Endothelial cell of umbilical vein (primary cell): Measurements from ENCODE around the gene KRTAP4-4. TPM values are rescaled to one million over a fixed set of nuclear protein-coding genes. Genes with fewer than 3 reads are reported as not detected.

Source experiments
- BruUV-seq: library from RNA; stranded (reverse); fragments of 400-500 nt; replicated peaks from 2 replicates; lab custom pipeline; 2021; lab: Mats Ljungman, UMichigan
- CTCF ChIA-PET: fragments of 300-600, 350-600 bp; sonication (Branson Sonifier 250); formaldehyde crosslinking; loops from one replicate; lab custom pipeline; 2021; ENCODE audit warnings: antibody characterized with exemption, inconsistent platforms; lab: Charles Lee
- POLR2A ChIA-PET: fragments of 300-600, 350-600 bp; sonication (Branson Sonifier 250); formaldehyde crosslinking; loops from one replicate; lab custom pipeline; 2021; ENCODE audit warnings: antibody characterized with exemption, inconsistent platforms; lab: Charles Lee
- DNase-seq: peaks from one replicate; pipeline ENCODE4 v3.0.0-alpha.2; 2011; ENCODE audit warnings: low read depth, low spot score
- FAIRE-seq: peaks from 2 replicates; lab custom pipeline; 2011; peaks lifted over from hg19 to GRCh38; lab: Jason Lieb, UNC
- H2AFZ ChIP-seq: 2 replicates; pipeline ENCODE4 v1.6.0; 2012; ENCODE audit warnings: low read depth, low read length, control low read depth, inconsistent platforms
- H3K27ac ChIP-seq: 2 replicates; pipeline ENCODE4 v1.5.1; 2011; ENCODE audit warnings: low read depth, mild to moderate bottlenecking, control low read depth, low read length, moderate library complexity; ENCODE audit not compliant: insufficient read depth
- H3K27me3 ChIP-seq, 2 experiments: 2 replicates each; pipeline versions ENCODE4 v1.6.0 to v1.6.1; 2011; ENCODE audit warnings: low read length in 2 of 2, mixed read lengths in 1 of 2; ENCODE audit not compliant: control insufficient read depth in 2 of 2, insufficient read depth in 2 of 2
- H3K36me3 ChIP-seq, 2 experiments: 2 replicates in 1 of 2; 3 replicates in 1 of 2; pipeline ENCODE4 v1.5.1; 2011; ENCODE audit warnings: low read length in 2 of 2, mild to moderate bottlenecking in 1 of 2, moderate library complexity in 1 of 2; ENCODE audit not compliant: control insufficient read depth in 2 of 2, insufficient read depth in 2 of 2; ENCODE audit errors: extremely low read depth in 1 of 2
- H3K4me1 ChIP-seq: 3 replicates; pipeline ENCODE4 v1.5.1; 2011; ENCODE audit warnings: mild to moderate bottlenecking, low read length; ENCODE audit not compliant: control insufficient read depth, insufficient read depth; ENCODE audit errors: extremely low read depth
- H3K4me2 ChIP-seq: 2 replicates; pipeline ENCODE4 v1.6.1; 2011; ENCODE audit warnings: low read length, control low read depth, mixed read lengths; ENCODE audit not compliant: insufficient read depth
- H3K4me3 ChIP-seq, 3 experiments: fragments of 200-600 bp in 1 of 3; sonication (generic), shearing (Covaris generic) in 1 of 3; replicated peaks in 1 of 3; 2 replicates each; pipeline ENCODE4 v1.5.1; 2011 to 2016; ENCODE audit warnings: control low read depth in 3 of 3, low read length in 3 of 3, mild to moderate bottlenecking in 2 of 3, inconsistent platforms in 1 of 3, low read depth in 1 of 3, moderate library complexity in 1 of 3; ENCODE audit not compliant: insufficient read depth in 1 of 3
- H3K79me2 ChIP-seq: 2 replicates; pipeline ENCODE4 v1.6.0; 2012; ENCODE audit warnings: low read length, inconsistent platforms; ENCODE audit not compliant: control insufficient read depth, insufficient read depth
- H3K9ac ChIP-seq: replicated peaks from 2 replicates; pipeline ENCODE3; 2011; ENCODE audit warnings: low read length, control low read depth; ENCODE audit not compliant: insufficient read depth; ENCODE audit errors: extremely low read depth
- H3K9me1 ChIP-seq: replicated peaks from 3 replicates; pipeline ENCODE4 v1.6.0; 2011; ENCODE audit warnings: mild to moderate bottlenecking, low read length; ENCODE audit not compliant: control insufficient read depth, insufficient read depth; ENCODE audit errors: extremely low read depth
- H3K9me3 ChIP-seq: replicated peaks from 2 replicates; pipeline ENCODE4 v1.5.1; 2012; ENCODE audit warnings: low read length, inconsistent platforms; ENCODE audit not compliant: control insufficient read depth, insufficient read depth
- H4K20me1 ChIP-seq: replicated peaks from 2 replicates; pipeline ENCODE3; 2011; ENCODE audit warnings: mild to moderate bottlenecking, low read length; ENCODE audit not compliant: control insufficient read depth, insufficient read depth; ENCODE audit errors: extremely low read depth
- EZH2 ChIP-seq: IDR thresholded peaks from 2 replicates; pipeline ENCODE4 v1.6.1; 2012; ENCODE audit warnings: borderline replicate concordance, low read depth, mild to moderate bottlenecking, moderate library complexity, low read length, inconsistent platforms; ENCODE audit not compliant: severe bottlenecking
- FOS ChIP-seq: IDR thresholded peaks from 2 replicates; pipeline ENCODE4 v1.6.1; 2011; ENCODE audit warnings: mild to moderate bottlenecking, low read length, moderate library complexity, borderline replicate concordance; ENCODE audit not compliant: insufficient read depth
- GATA2 ChIP-seq: IDR thresholded peaks from 2 replicates; pipeline ENCODE4 v1.7.0; 2011; ENCODE audit warnings: low read depth, mild to moderate bottlenecking, moderate library complexity, mixed read lengths, low read length; ENCODE audit not compliant: insufficient read length, insufficient read depth
- JUN ChIP-seq: IDR thresholded peaks from 2 replicates; pipeline ENCODE4 v1.6.1; 2011; ENCODE audit warnings: borderline replicate concordance, low read depth; ENCODE audit not compliant: insufficient read length, insufficient read depth
- MAX ChIP-seq: IDR thresholded peaks from 2 replicates; pipeline ENCODE4 v1.6.1; 2011; ENCODE audit not compliant: insufficient read depth, insufficient read length
- MYC ChIP-seq: IDR thresholded peaks from one replicate; pipeline ENCODE4 v1.6.1; 2011; ENCODE audit warnings: mild to moderate bottlenecking, low read depth, low read length
- POLR2A ChIP-seq: IDR thresholded peaks from 2 replicates; pipeline ENCODE4 v1.6.1; 2012; ENCODE audit warnings: low read depth, mild to moderate bottlenecking, control low read depth, low read length
- POLR2AphosphoS5 ChIP-seq: IDR thresholded peaks from 2 replicates; pipeline ENCODE4 v1.6.1; 2012; ENCODE audit warnings: low read depth, mild to moderate bottlenecking, control low read depth, low read length, moderate library complexity; ENCODE audit not compliant: insufficient read depth
- dilution Hi-C: fragments of 300-500 bp; cut with MboI; formaldehyde crosslinking; loops from one replicate; pipeline ENCODE4 v1.15.0; 2019; ENCODE audit warnings: low sequenced_read_pairs; ENCODE audit not compliant: extremely low pct_ligation_motif_present
- intact Hi-C: fragments of 100-400 bp; cut with micrococcal nuclease; formaldehyde crosslinking; loops from one replicate; pipeline ENCODE4 v1.10.0; 2022
- polyA plus RNA-seq, 4 experiments: library from polyadenylated mRNA; depleted of rRNA in 3 of 4; stranded (reverse) in 3 of 4; unstranded in 1 of 4; fragments of >200 nt; gene quantifications; 2 replicates each; pipeline versions ENCODE4 v1.2.1 to v1.2.3, GENCODE V29; 2011 to 2012; ENCODE audit warnings: missing spikeins in 1 of 4
- total RNA-seq: library from RNA; stranded (reverse); gene quantifications from 2 replicates; pipeline ENCODE4 v1.2.3, GENCODE V29; 2021
- TF ChIP-seq, protein P1 (sequence below), 2 donors: IDR thresholded peaks; 1 replicate in 1 of 2; 2 replicates in 1 of 2; pipeline ENCODE4 v1.5.1; 2011; ENCODE audit warnings: low read length in 2 of 2, mild to moderate bottlenecking in 2 of 2, moderate library complexity in 2 of 2, control low read depth in 1 of 2, inconsistent platforms in 1 of 2, low read depth in 1 of 2; ENCODE audit not compliant: insufficient read depth in 1 of 2; ENCODE audit errors: extremely low read depth in 1 of 2

KRTAP4-4 gene
- total and polyA plus RNA-seq, 2 donors (not counting 3 experiments of a cell fraction or from before 2014, with no cell fraction given), result not detected

- TF ChIP-seq FOS (no peak), MYC (no peak), JUN (no peak), GATA2 (no peak), POLR2AphosphoS5 (no peak), MAX (no peak), EZH2 (no peak), POLR2A (no peak)
- TF ChIP-seq, protein P1, sequence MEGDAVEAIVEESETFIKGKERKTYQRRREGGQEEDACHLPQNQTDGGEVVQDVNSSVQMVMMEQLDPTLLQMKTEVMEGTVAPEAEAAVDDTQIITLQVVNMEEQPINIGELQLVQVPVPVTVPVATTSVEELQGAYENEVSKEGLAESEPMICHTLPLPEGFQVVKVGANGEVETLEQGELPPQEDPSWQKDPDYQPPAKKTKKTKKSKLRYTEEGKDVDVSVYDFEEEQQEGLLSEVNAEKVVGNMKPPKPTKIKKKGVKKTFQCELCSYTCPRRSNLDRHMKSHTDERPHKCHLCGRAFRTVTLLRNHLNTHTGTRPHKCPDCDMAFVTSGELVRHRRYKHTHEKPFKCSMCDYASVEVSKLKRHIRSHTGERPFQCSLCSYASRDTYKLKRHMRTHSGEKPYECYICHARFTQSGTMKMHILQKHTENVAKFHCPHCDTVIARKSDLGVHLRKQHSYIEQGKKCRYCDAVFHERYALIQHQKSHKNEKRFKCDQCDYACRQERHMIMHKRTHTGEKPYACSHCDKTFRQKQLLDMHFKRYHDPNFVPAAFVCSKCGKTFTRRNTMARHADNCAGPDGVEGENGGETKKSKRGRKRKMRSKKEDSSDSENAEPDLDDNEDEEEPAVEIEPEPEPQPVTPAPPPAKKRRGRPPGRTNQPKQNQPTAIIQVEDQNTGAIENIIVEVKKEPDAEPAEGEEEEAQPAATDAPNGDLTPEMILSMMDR (IDR thresholded peaks at IDR 0.05; ENCODE audit: extremely low read depth in 1 of 2, insufficient read depth in 1 of 2, low read depth in 1 of 2, low read length in 2 of 2), result no peak
- POLR2A ChIA-PET, result no interaction called here
- Histone ChIP-seq H3K79me2 (no peaks in the 10 kb centered on the region), H3K27ac (no peak overlapping the region), H3K4me1 (no peaks in the 10 kb centered on the region), H3K36me3 (no peaks in the 10 kb centered on the region), H3K4me2 (no peak overlapping the region), H4K20me1 (no peaks in the 10 kb centered on the region), H3K9me1 (no peaks in the 10 kb centered on the region), H2AFZ (no peak overlapping the region), H3K4me3 (no peak overlapping the region), H3K9ac (no peak overlapping the region), H3K27me3 (no peaks in the 10 kb centered on the region), H3K9me3 (no peaks in the 10 kb centered on the region)
- no TSS peak for BruUV-seq
- CTCF ChIA-PET, result no interaction called here
- no peak for FAIRE-seq
- dilution Hi-C loops, result no loop called here
- intact Hi-C loops, result no loop called here
- no peak for DNase-seq
Measured at GRCh38 chr17:41199421-41200078, 39.0 kb upstream of the KRTAP4-4 start.
